Measurements from ENCODE around the gene IGIP. TPM values are rescaled to one million over a fixed set of nuclear protein-coding genes. Genes with fewer than 3 reads are reported as not detected.

IGIP gene
- polyA plus RNA-seq, 3 donors, result 0.08 to 0.75 TPM; not detected in 1

GRCh38 chr5:140090251-140090650 is 35.5 kb upstream of the IGIP start:
- peaks cover 12 to 25% (median 13%) of the 10 kb centered on the region in 3 donors for H3K27me3 Mint-ChIP-seq (ENCODE audit: low read depth in 3 of 3)
- H3K4me2 ChIP-seq (replicated peaks; ENCODE audit: extremely low read depth, low read length, poor library complexity, severe bottlenecking), result no peak overlapping the region
- no peak overlapping the region for H3K4me3 ChIP-seq (replicated peaks in 1 of 3; ENCODE audit: low read depth in 2 of 3, low read length in 3 of 3)
- H3K4me3 Mint-ChIP-seq, result no peak overlapping the region
- H3K27ac Mint-ChIP-seq, result no peak overlapping the region
- peaks cover 9 to 24% (median 18%) of the 10 kb centered on the region in 7 donors for H3K9me3 Mint-ChIP-seq
- no CpG with 5 or more reads among the region's 1 CpG for WGBS (ENCODE audit: insufficient coverage)
- H3K9ac ChIP-seq (ENCODE audit: insufficient read depth, low read length, poor library complexity, severe bottlenecking), result no peak overlapping the region
- DNase-seq, result no peak
- H3K4me1 Mint-ChIP-seq, result no peaks in the 10 kb centered on the region
- H2AFZ ChIP-seq (ENCODE audit: insufficient read depth, low read depth, low read length, poor library complexity, severe bottlenecking), result no peak overlapping the region
- H3K36me3 ChIP-seq (replicated peaks in 1 of 2; ENCODE audit: control insufficient read depth in 1 of 2, insufficient read depth in 2 of 2, low read length in 2 of 2), result no peaks in the 10 kb centered on the region
- no peaks in the 10 kb centered on the region for H3K36me3 Mint-ChIP-seq
- TF ChIP-seq CTCF (IDR thresholded peaks at IDR 0.05), result no peak
- H3K4me1 ChIP-seq (ENCODE audit: control insufficient read depth in 1 of 2, insufficient read depth in 2 of 2, low read length in 2 of 2), result no peaks in the 10 kb centered on the region
- intact Hi-C loops (cut with micrococcal nuclease), result no loop called here
- no peak overlapping the region for H3K27ac ChIP-seq (ENCODE audit: low read depth in 1 of 2, low read length in 2 of 2)
- H3K9me3 ChIP-seq (replicated peaks in 1 of 2; ENCODE audit: control insufficient read depth in 1 of 2, insufficient read depth in 1 of 2, low read length in 2 of 2), result peaks cover 4 to 15% of the 10 kb centered on the region in 2 donors
- H3K27me3 ChIP-seq (ENCODE audit: control insufficient read depth in 2 of 2, insufficient read depth in 2 of 2, low read length in 2 of 2), result peaks cover 9 to 30% of the 10 kb centered on the region in 2 donors
- no peaks in the 10 kb centered on the region for H3K79me2 ChIP-seq (ENCODE audit: insufficient read depth, low read length)
- no peaks in the 10 kb centered on the region for H4K20me1 ChIP-seq (ENCODE audit: insufficient read depth, low read length)

- Histone ChIP-seq H3K9ac (ENCODE audit: insufficient read depth, low read length, poor library complexity, severe bottlenecking) (no peak overlapping the region), H3K36me3 (replicated peaks in 1 of 2; ENCODE audit: control insufficient read depth in 1 of 2, insufficient read depth in 2 of 2, low read length in 2 of 2) (no peaks in the 10 kb centered on the region), H3K4me3 (replicated peaks in 1 of 3; ENCODE audit: low read depth in 2 of 3, low read length in 3 of 3) (no peak overlapping the region), H3K79me2 (ENCODE audit: insufficient read depth, low read length) (no peaks in the 10 kb centered on the region), H2AFZ (ENCODE audit: insufficient read depth, low read depth, low read length, poor library complexity, severe bottlenecking) (no peak overlapping the region), H3K4me1 (ENCODE audit: control insufficient read depth in 1 of 2, insufficient read depth in 2 of 2, low read length in 2 of 2) (no peaks in the 10 kb centered on the region), H3K27me3 (ENCODE audit: control insufficient read depth in 2 of 2, insufficient read depth in 2 of 2, low read length in 2 of 2) (peaks cover 3 to 14% of the 10 kb centered on the region in 2 donors), H3K27ac (ENCODE audit: low read depth in 1 of 2, low read length in 2 of 2) (no peak overlapping the region), H3K4me2 (replicated peaks; ENCODE audit: extremely low read depth, low read length, poor library complexity, severe bottlenecking) (no peak overlapping the region), H4K20me1 (ENCODE audit: insufficient read depth, low read length) (no peaks in the 10 kb centered on the region), H3K9me3 (replicated peaks in 1 of 2; ENCODE audit: control insufficient read depth in 1 of 2, insufficient read depth in 1 of 2, low read length in 2 of 2) (peaks cover 4 to 15% of the 10 kb centered on the region in 2 donors)
- DNase-seq, result no peak
- H3K27me3 Mint-ChIP-seq (ENCODE audit: low read depth in 3 of 3), result peaks cover 3 to 13% (median 6%) of the 10 kb centered on the region in 3 donors
- H3K4me1 Mint-ChIP-seq, result no peaks in the 10 kb centered on the region
- intact Hi-C loops (cut with micrococcal nuclease), result no loop called here
- peaks cover 9 to 24% (median 18%) of the 10 kb centered on the region in 7 donors for H3K9me3 Mint-ChIP-seq
- WGBS (ENCODE audit: insufficient coverage), result no CpG with 5 or more reads among the region's 1 CpG
- no peak overlapping the region for H3K4me3 Mint-ChIP-seq
- no peak for TF ChIP-seq CTCF (IDR thresholded peaks at IDR 0.05)
- H3K27ac Mint-ChIP-seq, result no peak overlapping the region
- no peaks in the 10 kb centered on the region for H3K36me3 Mint-ChIP-seq
Measured at GRCh38 chr5:140093179-140093578, 32.6 kb upstream of the IGIP start.
